Stimulated activated naive CD8-positive, alpha-beta T cell treated with anti-CD3 and anti-CD28 coated beads, Interleukin-15, Interleukin-2, amounts not matched to agents 100 ng/mL and 50 ng/mL, for 24 hours (primary cell): ENCODE results near the gene ICA1.
"Not testable (repeated sequence)": the region's sequence is repeated elsewhere in the genome, so short reads cannot be mapped to it uniquely, and the experiment has no call there.

Experiments used
- H3K27ac Mint-ChIP-seq: one replicate; pipeline ENCODE4 v1.8.0; 2021; ENCODE audit warnings: mild to moderate bottlenecking, mixed read lengths
- H3K27me3 Mint-ChIP-seq: one replicate; pipeline ENCODE4 v1.8.0; 2021; ENCODE audit warnings: mixed read lengths
- H3K36me3 Mint-ChIP-seq: one replicate; pipeline ENCODE4 v1.8.0; 2021; ENCODE audit warnings: low read depth, mixed read lengths
- H3K4me1 Mint-ChIP-seq: one replicate; pipeline ENCODE4 v1.8.0; 2021; ENCODE audit warnings: low read depth, mixed read lengths
- H3K4me3 Mint-ChIP-seq: one replicate; pipeline ENCODE4 v1.8.0; 2021; ENCODE audit warnings: mild to moderate bottlenecking, mixed read lengths
- H3K9me3 Mint-ChIP-seq: one replicate; pipeline ENCODE4 v1.8.0; 2021; ENCODE audit warnings: mixed read lengths

ICA1 gene

GRCh38 chr7:8251195-8251594 is 10.8 kb downstream of the ICA1 start:
- H3K4me3 Mint-ChIP-seq = no peak overlapping the region
- H3K27ac Mint-ChIP-seq = no peak overlapping the region
- no peaks in the 10 kb centered on the region for H3K9me3 Mint-ChIP-seq
- peaks cover 12% of the 10 kb centered on the region for H3K27me3 Mint-ChIP-seq
- H3K4me1 Mint-ChIP-seq = no peaks in the 10 kb centered on the region
- no peaks in the 10 kb centered on the region for H3K36me3 Mint-ChIP-seq

GRCh38 chr7:8250547-8250946 is 11.4 kb downstream of the ICA1 start:
- Mint-ChIP-seq H3K27me3 (peaks cover 12% of the 10 kb centered on the region), H3K36me3 (no peaks in the 10 kb centered on the region), H3K4me1 (no peaks in the 10 kb centered on the region), H3K27ac (no peak overlapping the region), H3K4me3 (no peak overlapping the region), H3K9me3 (no peaks in the 10 kb centered on the region)

DNA sequence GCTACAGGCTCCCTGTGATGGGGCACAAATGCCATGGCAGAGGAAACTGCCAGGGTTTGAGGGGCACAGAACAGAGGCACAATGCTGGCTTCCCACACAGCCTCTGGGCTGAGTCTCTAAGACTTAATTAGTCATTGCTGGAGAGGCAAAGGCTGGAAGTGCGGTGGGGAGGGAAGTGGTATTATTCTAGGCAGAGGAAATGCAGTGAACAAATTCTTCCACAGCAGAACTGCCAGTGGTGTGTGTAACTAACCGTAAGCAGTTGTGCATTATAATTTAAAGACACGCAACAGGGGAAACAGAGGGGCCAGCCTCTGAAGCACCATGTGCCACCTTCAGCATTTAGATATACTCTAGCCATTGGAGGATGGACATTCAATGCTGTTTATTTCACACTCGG is 12.8 kb downstream of the ICA1 start:
- H3K27me3 Mint-ChIP-seq = peaks cover 10% of the 10 kb centered on the region
- no peak overlapping the region for H3K27ac Mint-ChIP-seq
- H3K36me3 Mint-ChIP-seq = no peaks in the 10 kb centered on the region
- H3K4me1 Mint-ChIP-seq = no peaks in the 10 kb centered on the region
- no peak overlapping the region for H3K4me3 Mint-ChIP-seq
- no peaks in the 10 kb centered on the region for H3K9me3 Mint-ChIP-seq

DNA sequence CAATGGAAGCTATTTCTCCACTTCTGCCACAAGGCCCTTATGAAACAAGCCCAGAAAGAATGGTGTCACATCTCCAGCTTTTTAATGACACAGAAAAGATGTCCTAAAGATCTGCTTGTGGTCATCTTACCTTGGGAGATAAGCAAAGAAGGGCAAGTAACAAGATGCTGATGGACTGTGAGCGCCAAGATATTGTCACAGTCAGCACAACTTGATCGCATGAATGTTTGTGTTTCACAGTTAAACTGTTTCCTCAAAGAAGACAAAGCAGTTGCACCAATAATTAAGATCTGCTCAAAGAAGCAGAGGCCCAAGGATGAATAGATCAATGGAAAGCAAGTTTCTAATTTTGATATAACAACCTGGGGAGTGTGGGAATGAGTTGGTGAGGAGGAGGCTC is 15.9 kb downstream of the ICA1 start:
- peaks cover 12% of the 10 kb centered on the region for H3K27me3 Mint-ChIP-seq
- H3K36me3 Mint-ChIP-seq = no peaks in the 10 kb centered on the region
- peaks cover 5% of the 10 kb centered on the region for H3K9me3 Mint-ChIP-seq
- H3K4me3 Mint-ChIP-seq = no peak overlapping the region
- no peaks in the 10 kb centered on the region for H3K4me1 Mint-ChIP-seq
- no peak overlapping the region for H3K27ac Mint-ChIP-seq

DNA sequence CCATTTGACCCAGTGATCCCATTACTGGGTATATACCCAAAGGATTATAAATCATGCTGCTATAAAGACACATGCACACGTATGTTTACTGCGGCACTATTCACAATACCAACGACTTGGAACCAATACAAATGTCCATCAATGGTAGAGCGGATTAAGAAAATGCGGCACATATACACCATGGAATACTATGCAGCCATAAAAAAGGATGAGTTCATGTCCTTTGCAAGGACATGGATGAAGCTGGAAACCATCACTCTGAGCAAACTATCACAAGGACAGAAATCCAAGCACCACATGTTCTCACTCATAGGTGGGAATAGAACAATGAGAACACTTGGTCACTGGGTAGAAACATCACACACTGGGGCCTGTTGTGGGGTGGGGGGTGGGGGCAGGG is 16.9 kb downstream of the ICA1 start:
- not testable (repeated sequence) for H3K4me3 Mint-ChIP-seq, H3K27ac Mint-ChIP-seq, H3K36me3 Mint-ChIP-seq, H3K4me1 Mint-ChIP-seq
- Mint-ChIP-seq H3K9me3 (peaks cover 14% of the 10 kb centered on the region), H3K27me3 (peaks cover 22% of the 10 kb centered on the region)

- peaks cover 14% of the 10 kb centered on the region for H3K9me3 Mint-ChIP-seq
- H3K4me3 Mint-ChIP-seq, H3K27ac Mint-ChIP-seq, H3K36me3 Mint-ChIP-seq, H3K4me1 Mint-ChIP-seq: not testable (repeated sequence)
- peaks cover 17% of the 10 kb centered on the region for H3K27me3 Mint-ChIP-seq
Measured at GRCh38 chr7:8243059-8243458, 18.9 kb downstream of the ICA1 start.

DNA sequence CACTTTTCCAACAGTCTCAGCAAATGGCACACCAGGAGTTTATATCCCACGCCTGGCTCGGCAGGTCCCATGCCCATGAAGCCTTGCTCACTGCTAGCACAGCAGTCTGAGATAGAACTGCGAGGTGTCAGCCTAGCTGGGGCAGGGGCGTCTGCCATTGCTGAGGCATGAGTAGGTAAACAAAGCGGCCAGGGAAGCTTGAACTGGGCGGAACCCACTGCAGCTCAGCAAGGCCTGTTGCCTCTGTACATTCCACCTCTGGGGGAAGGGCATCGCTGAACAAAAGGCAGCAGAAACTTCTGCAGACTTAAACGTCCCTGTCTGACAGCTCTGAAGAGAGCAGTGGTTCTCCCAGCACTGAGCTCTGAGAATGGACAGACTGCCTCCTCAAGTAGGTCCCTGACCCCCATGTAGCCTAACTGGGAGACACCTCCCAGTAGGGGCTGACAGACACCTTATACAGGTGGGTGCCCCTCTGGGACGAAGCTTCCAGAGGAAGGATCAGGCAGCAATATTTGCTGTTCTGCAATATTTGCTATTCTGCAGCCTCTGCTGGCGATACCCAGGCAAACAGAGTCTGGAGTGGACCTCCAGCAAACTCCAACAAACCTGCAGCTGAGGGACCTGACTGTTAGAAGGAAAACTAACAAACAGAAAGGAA is 22.1 kb downstream of the ICA1 start:
- peaks cover 14% of the 10 kb centered on the region for H3K9me3 Mint-ChIP-seq
- not testable (repeated sequence) for H3K36me3 Mint-ChIP-seq, H3K4me3 Mint-ChIP-seq, H3K4me1 Mint-ChIP-seq, H3K27ac Mint-ChIP-seq
- H3K27me3 Mint-ChIP-seq = peaks cover 20% of the 10 kb centered on the region

- Mint-ChIP-seq H3K27me3 (peaks cover 17% of the 10 kb centered on the region), H3K36me3 (no peaks in the 10 kb centered on the region), H3K9me3 (peaks cover 10% of the 10 kb centered on the region), H3K27ac (no peak overlapping the region), H3K4me1 (no peaks in the 10 kb centered on the region), H3K4me3 (no peak overlapping the region)
Measured at GRCh38 chr7:8236780-8237407, 25.1 kb downstream of the ICA1 start.

DNA sequence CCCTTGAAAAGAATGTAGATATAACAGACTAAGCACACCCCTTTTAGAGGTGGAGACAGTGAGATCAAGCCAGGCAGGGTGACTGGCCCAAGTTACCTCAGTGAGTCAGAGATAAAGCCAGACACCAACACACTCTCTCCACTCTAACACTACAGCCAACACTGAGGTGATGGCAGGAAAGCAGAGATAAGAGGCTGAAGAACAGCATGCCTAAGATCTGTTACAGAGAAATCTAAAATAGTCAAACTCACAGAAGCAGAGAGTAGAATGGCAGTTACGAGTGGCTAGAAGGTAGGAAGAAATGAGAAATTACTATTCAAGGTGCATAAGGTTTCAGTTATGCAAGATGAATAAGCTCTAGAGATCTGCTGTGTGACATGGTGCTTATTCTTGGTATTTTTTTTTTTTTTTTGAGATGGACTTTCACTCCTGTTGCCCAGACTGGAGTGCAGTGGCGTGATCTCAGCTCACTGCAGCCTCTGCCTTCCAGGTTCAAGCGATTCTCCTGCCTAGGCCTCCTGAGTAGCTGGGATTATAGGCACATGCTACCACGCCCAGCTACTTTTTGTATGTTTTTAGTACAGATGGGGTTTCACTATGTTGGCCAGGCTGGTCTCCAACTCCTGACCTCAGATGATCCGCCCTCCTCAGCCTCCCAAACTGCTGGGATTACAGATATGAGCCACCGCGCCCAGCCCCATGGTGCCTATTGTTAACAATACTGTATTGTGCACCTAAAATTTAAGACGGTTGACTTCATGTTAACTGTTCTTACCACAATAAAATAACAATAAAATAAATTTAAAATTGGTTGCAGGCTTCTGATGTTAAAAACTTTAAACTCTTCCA is 28.7 kb downstream of the ICA1 start:
- Mint-ChIP-seq H3K27ac (no peak overlapping the region), H3K36me3 (no peaks in the 10 kb centered on the region), H3K27me3 (peaks cover 6% of the 10 kb centered on the region), H3K4me1 (no peaks in the 10 kb centered on the region), H3K4me3 (no peak overlapping the region), H3K9me3 (no peaks in the 10 kb centered on the region)

- Mint-ChIP-seq H3K27me3 (peaks cover 16% of the 10 kb centered on the region), H3K36me3 (no peaks in the 10 kb centered on the region)
Measured at GRCh38 chr7:8229927-8230326, 32.0 kb downstream of the ICA1 start.

DNA sequence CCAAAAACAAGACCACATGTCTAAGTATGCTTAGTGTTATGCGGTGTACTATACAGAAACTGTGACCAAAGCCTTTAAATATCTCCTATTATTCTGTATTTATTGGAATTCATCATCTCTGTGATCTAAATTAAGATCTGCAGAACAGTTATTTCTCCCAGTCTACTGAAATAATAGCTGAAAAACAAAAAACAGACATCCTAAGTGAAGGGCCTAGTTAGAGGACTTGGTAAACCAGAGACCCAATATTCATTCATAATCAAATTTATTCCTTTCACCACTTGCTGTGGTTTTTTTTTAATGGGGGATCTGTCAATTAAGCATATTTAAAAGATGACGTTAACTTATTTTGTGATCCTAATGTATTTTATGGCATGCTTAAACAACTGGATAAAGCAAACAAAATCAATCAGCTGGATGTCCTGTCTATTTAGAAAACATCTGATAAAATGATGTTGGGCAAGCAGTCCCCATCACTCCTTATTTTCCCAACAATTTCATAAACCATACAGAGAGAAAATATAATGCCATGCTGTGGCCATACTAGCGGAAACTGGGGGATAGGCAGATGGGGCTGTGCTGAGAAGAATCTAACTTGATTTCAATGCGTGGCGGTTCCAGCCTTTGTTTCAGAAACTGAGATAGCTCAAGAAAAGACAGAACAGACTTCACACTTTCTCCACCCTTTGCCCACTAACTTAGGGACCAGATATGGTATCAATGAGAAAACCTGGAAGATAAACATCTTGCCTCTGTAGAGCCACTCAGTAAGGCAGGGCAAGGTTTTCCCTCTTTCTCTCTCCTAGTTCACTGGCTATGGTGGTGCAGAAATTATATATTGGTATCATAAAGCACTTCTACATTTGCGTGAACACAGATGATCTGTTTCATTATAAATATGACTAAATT is 32.9 kb downstream of the ICA1 start:
- H3K27me3 Mint-ChIP-seq = peaks cover 16% of the 10 kb centered on the region
- H3K9me3 Mint-ChIP-seq = no peaks in the 10 kb centered on the region
- no peaks in the 10 kb centered on the region for H3K4me1 Mint-ChIP-seq
- H3K36me3 Mint-ChIP-seq = no peaks in the 10 kb centered on the region
- no peak overlapping the region for H3K4me3 Mint-ChIP-seq
- H3K27ac Mint-ChIP-seq = no peak overlapping the region

More at GRCh38 chr7:8229927-8230326, 32.0 kb downstream of the ICA1 start:
- H3K27ac Mint-ChIP-seq = no peak overlapping the region
- H3K4me3 Mint-ChIP-seq = no peak overlapping the region
- H3K4me1 Mint-ChIP-seq = no peaks in the 10 kb centered on the region
- H3K9me3 Mint-ChIP-seq = no peaks in the 10 kb centered on the region

GRCh38 chr7:8228068-8228467 is 33.9 kb downstream of the ICA1 start:
- Mint-ChIP-seq H3K27ac (no peak overlapping the region), H3K36me3 (no peaks in the 10 kb centered on the region), H3K4me1 (no peaks in the 10 kb centered on the region), H3K9me3 (no peaks in the 10 kb centered on the region), H3K27me3 (peaks cover 16% of the 10 kb centered on the region), H3K4me3 (no peak overlapping the region)

GRCh38 chr7:8227261-8227660 is 34.7 kb downstream of the ICA1 start:
- Mint-ChIP-seq H3K9me3 (no peaks in the 10 kb centered on the region), H3K27ac (no peak overlapping the region), H3K27me3 (peaks cover 16% of the 10 kb centered on the region), H3K36me3 (no peaks in the 10 kb centered on the region), H3K4me3 (no peak overlapping the region), H3K4me1 (no peaks in the 10 kb centered on the region)

DNA sequence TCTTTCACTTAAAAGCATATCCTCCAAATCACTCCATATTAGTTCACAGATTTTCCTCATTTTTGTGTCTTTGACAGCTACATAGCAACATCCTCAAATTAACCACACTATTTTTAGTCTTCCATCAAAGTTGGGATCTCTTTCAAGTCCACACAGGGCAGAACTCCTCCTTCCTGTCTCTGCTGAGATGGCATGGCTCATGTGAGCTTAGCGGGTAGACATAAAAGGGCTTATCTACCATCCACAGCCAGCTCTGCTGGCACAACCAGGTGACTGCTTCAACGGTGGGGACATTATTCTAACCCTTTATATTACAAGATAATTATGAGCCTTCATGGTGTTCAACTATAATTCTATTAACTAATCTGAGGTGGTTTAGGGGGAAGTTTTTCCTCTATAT is 35.5 kb downstream of the ICA1 start:
- H3K36me3 Mint-ChIP-seq = no peaks in the 10 kb centered on the region
- no peaks in the 10 kb centered on the region for H3K9me3 Mint-ChIP-seq
- H3K4me3 Mint-ChIP-seq = no peak overlapping the region
- H3K27me3 Mint-ChIP-seq = peaks cover 16% of the 10 kb centered on the region
- no peak overlapping the region for H3K27ac Mint-ChIP-seq
- H3K4me1 Mint-ChIP-seq = no peaks in the 10 kb centered on the region
